Stimulated activated CD8-positive, alpha-beta memory T cell treated with anti-CD3 and anti-CD28 coated beads, Interleukin-7, amount 100 ng/mL, for 48 hours (primary cell): Measurements from ENCODE around the gene ATF5.
"Not testable (repeated sequence)": the region's sequence is repeated elsewhere in the genome, so short reads cannot be mapped to it uniquely, and the experiment has no call there.

ENCODE experiments used
- DNase-seq, 2 donors: peaks; one replicate each; pipeline ENCODE4 v3.0.0-alpha.2; 2020; ENCODE audit warnings: low read depth in 1 of 2; ENCODE audit errors: extremely low read depth in 1 of 2

Gene ATF5

GRCh38 chr19:49940482-49940791 is 11.4 kb downstream of the ATF5 start:
- no peak for DNase-seq

GRCh38 chr19:49944567-49944966 is 15.6 kb downstream of the ATF5 start:
- DNase-seq = not testable (repeated sequence)

GRCh38 chr19:49946415-49946814 is 17.4 kb downstream of the ATF5 start:
- no peak for DNase-seq

GRCh38 chr19:49949742-49950589 is 21.0 kb downstream of the ATF5 start:
- no peak for DNase-seq

- DNase-seq = no peak
These were observed 21.6 kb downstream of the ATF5 start for GRCh38 chr19:49950590-49950948.

- DNase-seq = no peak
These were observed 22.0 kb downstream of the ATF5 start for GRCh38 chr19:49950956-49951526.

GRCh38 chr19:49951806-49952478 is 22.9 kb downstream of the ATF5 start:
- no peak for DNase-seq

GRCh38 chr19:49952479-49952836 is 23.5 kb downstream of the ATF5 start:
- no peak for DNase-seq

GRCh38 chr19:49952906-49953305 is 23.9 kb downstream of the ATF5 start:
- no peak for DNase-seq

GRCh38 chr19:49953416-49953815 is 24.4 kb downstream of the ATF5 start:
- no peak for DNase-seq

GRCh38 chr19:49954092-49954829 is 25.3 kb downstream of the ATF5 start:
- DNase-seq = no peak

GRCh38 chr19:49954933-49955332 is 25.9 kb downstream of the ATF5 start:
- no peak for DNase-seq

GRCh38 chr19:49956115-49956495 is 27.1 kb downstream of the ATF5 start:
- DNase-seq = no peak

GRCh38 chr19:49957262-49957915 is 28.4 kb downstream of the ATF5 start:
- DNase-seq = no peak

- DNase-seq = not testable (repeated sequence)
These were observed 29.1 kb downstream of the ATF5 start for GRCh38 chr19:49958144-49958543.

- not testable (repeated sequence) for DNase-seq
These were observed 29.6 kb downstream of the ATF5 start for GRCh38 chr19:49958596-49958995.

- not testable (repeated sequence) for DNase-seq
These were observed 30.9 kb downstream of the ATF5 start for GRCh38 chr19:49959892-49960291.

- DNase-seq = not testable (repeated sequence)
These were observed 32.0 kb downstream of the ATF5 start, which contains the start of gene SIGLEC11 for GRCh38 chr19:49960980-49961379. Gene SIGLEC11 (minus strand): TSS chr19:49961172. CDS start chr19:49961081, 91 bp downstream.

- DNase-seq = no peak
These were observed 39.4 kb downstream of the ATF5 start for GRCh38 chr19:49968279-49968922.

- DNase-seq = not testable (repeated sequence)
These were observed 40.4 kb downstream of the ATF5 start for GRCh38 chr19:49969355-49969754.
